Measurements from ENCODE around the gene UPF3B. TPM values are rescaled to one million over a fixed set of nuclear protein-coding genes. Genes with fewer than 3 reads are reported as not detected.

Gene UPF3B
- total and polyA plus RNA-seq, 9 of the 15 experiments (the other 6 are each of a cell fraction or from before 2014, with no cell fraction given): 17.6 to 57.0 (median 32.3) TPM

- TF ChIP-seq ARID3A (IDR thresholded peaks at IDR 0.05; ENCODE audit: borderline replicate concordance, low read depth, low read length) (no peak), ESRRA (IDR thresholded peaks at IDR 0.05; ENCODE audit: borderline replicate concordance, low read depth) (no peak), NR4A1 (CRISPR knock-in tag; IDR thresholded peaks at IDR 0.05) (no peak), NR4A1 (tag; IDR thresholded peaks at IDR 0.05) (no peak), HDAC6 (IDR thresholded peaks at IDR 0.05; ENCODE audit: low read depth, low read length) (no peak), PCBP2 (IDR thresholded peaks at IDR 0.05; ENCODE audit: low read depth, low read length, poor library complexity, severe bottlenecking) (no peak), MCM7 (IDR thresholded peaks at IDR 0.05) (no peak), ZNF140 (CRISPR knock-in tag; IDR thresholded peaks at IDR 0.05) (no peak), SETDB1 (IDR thresholded peaks at IDR 0.05; ENCODE audit: low read length) (no peak), PKNOX1 (IDR thresholded peaks at IDR 0.05) (peak; percentile 51), ZNF184 (CRISPR knock-in tag; IDR thresholded peaks at IDR 0.05) (no peak), ZNF143 (CRISPR knock-in tag; IDR thresholded peaks at IDR 0.05) (peak; percentile 83), MAFG (tag; conservative IDR thresholded peaks at IDR 0.05) (no peak), ERF (CRISPR knock-in tag; IDR thresholded peaks at IDR 0.05) (no peak), ADNP (tag; IDR thresholded peaks at IDR 0.05) (no peak), NFRKB (IDR thresholded peaks at IDR 0.05; ENCODE audit: low read depth) (no peak)
- TF ChIP-seq, protein P1, sequence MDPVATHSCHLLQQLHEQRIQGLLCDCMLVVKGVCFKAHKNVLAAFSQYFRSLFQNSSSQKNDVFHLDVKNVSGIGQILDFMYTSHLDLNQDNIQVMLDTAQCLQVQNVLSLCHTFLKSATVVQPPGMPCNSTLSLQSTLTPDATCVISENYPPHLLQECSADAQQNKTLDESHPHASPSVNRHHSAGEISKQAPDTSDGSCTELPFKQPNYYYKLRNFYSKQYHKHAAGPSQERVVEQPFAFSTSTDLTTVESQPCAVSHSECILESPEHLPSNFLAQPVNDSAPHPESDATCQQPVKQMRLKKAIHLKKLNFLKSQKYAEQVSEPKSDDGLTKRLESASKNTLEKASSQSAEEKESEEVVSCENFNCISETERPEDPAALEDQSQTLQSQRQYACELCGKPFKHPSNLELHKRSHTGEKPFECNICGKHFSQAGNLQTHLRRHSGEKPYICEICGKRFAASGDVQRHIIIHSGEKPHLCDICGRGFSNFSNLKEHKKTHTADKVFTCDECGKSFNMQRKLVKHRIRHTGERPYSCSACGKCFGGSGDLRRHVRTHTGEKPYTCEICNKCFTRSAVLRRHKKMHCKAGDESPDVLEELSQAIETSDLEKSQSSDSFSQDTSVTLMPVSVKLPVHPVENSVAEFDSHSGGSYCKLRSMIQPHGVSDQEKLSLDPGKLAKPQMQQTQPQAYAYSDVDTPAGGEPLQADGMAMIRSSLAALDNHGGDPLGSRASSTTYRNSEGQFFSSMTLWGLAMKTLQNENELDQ (CRISPR knock-in tag; IDR thresholded peaks at IDR 0.05; ENCODE audit: borderline replicate concordance): no peak
- TF ChIP-seq, protein P2, sequence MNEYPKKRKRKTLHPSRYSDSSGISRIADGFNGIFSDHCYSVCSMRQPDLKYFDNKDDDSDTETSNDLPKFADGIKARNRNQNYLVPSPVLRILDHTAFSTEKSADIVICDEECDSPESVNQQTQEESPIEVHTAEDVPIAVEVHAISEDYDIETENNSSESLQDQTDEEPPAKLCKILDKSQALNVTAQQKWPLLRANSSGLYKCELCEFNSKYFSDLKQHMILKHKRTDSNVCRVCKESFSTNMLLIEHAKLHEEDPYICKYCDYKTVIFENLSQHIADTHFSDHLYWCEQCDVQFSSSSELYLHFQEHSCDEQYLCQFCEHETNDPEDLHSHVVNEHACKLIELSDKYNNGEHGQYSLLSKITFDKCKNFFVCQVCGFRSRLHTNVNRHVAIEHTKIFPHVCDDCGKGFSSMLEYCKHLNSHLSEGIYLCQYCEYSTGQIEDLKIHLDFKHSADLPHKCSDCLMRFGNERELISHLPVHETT (CRISPR knock-in tag; conservative IDR thresholded peaks at IDR 0.05 in 1 of 2, IDR thresholded peaks at IDR 0.05 in 1 of 2): no peak
- TF ChIP-seq, protein P3, sequence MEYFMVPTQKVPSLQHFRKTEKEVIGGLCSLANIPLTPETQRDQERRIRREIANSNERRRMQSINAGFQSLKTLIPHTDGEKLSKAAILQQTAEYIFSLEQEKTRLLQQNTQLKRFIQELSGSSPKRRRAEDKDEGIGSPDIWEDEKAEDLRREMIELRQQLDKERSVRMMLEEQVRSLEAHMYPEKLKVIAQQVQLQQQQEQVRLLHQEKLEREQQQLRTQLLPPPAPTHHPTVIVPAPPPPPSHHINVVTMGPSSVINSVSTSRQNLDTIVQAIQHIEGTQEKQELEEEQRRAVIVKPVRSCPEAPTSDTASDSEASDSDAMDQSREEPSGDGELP (CRISPR knock-in tag; IDR thresholded peaks at IDR 0.05; ENCODE audit: borderline replicate concordance): peak; percentile 90
Observed at GRCh38 chrX:119852382-119853353, at the start of gene UPF3B (continued).
